GM12874 (cell line): ENCODE measurements around the gene CLCNKB.

Experiments used
- CTCF ChIP-seq: IDR thresholded peaks from 2 replicates; pipeline ENCODE4 v1.5.1; 2011; ENCODE audit warnings: low read depth, mild to moderate bottlenecking, control low read depth, low read length, moderate library complexity; ENCODE audit not compliant: insufficient read depth

The CLCNKB gene

GRCh38 chr1:16099412-16099811 is 55.8 kb downstream of the CLCNKB start:
- TF ChIP-seq CTCF = no peak

GRCh38 chr1:16101623-16102022 is 58.0 kb downstream of the CLCNKB start:
- no peak for TF ChIP-seq CTCF
